Measurements from ENCODE around the gene PMEL.
"Not testable (repeated sequence)": the region's sequence is repeated elsewhere in the genome, so short reads cannot be mapped to it uniquely, and the experiment has no call there.

Gene PMEL

DNA sequence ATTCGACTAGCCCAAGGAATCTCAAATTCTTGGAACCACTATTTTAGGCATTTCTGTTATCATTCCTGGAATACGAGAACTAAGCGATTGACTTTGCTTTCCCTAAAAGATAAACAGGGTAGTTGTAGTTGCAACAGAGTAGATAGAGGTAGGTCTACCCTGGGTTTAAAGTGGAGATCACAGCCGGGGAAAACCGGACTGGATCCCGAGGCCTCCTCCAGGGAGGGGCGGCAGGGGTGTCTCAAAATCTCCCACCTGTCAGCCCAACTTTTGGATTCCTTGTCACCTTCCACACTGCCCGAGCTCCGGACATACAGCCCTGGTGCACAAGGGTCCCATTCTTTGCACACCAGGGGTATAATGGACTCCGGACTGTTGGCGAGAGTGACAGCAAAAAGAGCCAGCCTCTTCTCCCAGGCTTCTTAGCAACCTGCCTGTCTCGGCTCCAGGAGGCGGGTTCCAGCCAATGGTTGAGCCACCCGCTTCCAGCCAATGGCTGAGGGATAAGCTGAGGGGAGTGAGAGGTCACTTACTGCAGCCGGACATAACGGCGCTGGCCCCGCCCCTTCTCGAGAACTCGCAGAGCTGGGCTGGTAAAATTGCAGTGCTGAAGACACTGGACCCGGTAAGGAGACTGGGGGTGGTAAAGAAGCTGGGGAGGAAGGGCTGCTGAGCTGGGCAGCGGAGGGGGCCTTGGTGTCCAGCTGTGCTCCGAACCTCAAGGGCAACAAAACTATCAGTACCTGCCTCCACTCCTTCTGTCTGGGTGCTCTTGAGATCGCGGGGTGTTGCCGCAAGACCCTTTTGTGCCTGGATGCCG, 31.1 kb upstream of the PMEL start, which contains the start of gene SUOX:
Gene SUOX (plus strand): TSS at position 562 of the 820 bp plus-strand sequence. CDS start 4,946 bp downstream, outside the sequence.
- no peaks in the 10 kb centered on the region for H3K9me3 Mint-ChIP-seq
- H3K4me1 Mint-ChIP-seq = peaks cover 6% of the 10 kb centered on the region
- no peak within 1 kb of the TSS for H3K4me3 Mint-ChIP-seq
- no peaks in the 10 kb centered on the region for H3K27me3 Mint-ChIP-seq
- peaks cover 22% of the 10 kb centered on the region for H3K36me3 Mint-ChIP-seq (ENCODE audit: insufficient read depth)
- no peak within 1 kb of the TSS for H3K27ac Mint-ChIP-seq (ENCODE audit: low read depth)
- no peak for DNase-seq (ENCODE audit: low spot score in 2 of 2)
- peak; percentile 46 for ATAC-seq (replicated peaks; ENCODE audit: extremely low read depth, poor library complexity, severe bottlenecking)

DNA sequence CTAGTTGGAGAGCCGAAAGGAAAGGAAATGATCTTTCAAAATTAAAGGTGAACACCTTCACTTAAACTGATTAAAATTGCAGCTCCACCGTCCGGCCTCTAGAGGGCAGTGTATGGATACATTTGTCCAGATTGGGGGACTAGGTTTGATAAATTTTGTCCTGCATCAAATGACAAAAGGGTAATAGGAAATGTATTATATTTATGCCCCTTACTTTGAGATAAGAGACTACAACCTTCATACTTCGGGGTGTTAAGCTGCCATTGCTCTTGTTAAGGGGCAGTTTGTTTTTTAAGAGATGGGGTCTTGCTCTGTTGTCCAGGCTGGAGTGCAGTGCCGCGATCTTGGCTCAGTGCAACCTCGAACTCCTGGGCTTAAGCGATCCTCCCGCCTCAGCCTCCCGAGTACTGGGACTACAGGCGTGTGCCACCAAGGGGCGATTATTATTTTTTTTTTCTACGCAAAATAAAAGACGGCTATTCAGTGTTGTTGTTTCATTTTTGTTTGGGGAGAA, 30.4 kb upstream of the PMEL start:
- H3K4me1 Mint-ChIP-seq = peaks cover 6% of the 10 kb centered on the region
- H3K27ac Mint-ChIP-seq (ENCODE audit: low read depth) = no peak overlapping the region
- ATAC-seq (replicated peaks; ENCODE audit: extremely low read depth, poor library complexity, severe bottlenecking) (peak; percentile 65), DNase-seq (ENCODE audit: low spot score in 2 of 2) (peak; percentile 34 to 52)
- H3K4me3 Mint-ChIP-seq = no peak overlapping the region
- H3K27me3 Mint-ChIP-seq = no peaks in the 10 kb centered on the region
- peaks cover 29% of the 10 kb centered on the region for H3K36me3 Mint-ChIP-seq (ENCODE audit: insufficient read depth)
- no peaks in the 10 kb centered on the region for H3K9me3 Mint-ChIP-seq

DNA sequence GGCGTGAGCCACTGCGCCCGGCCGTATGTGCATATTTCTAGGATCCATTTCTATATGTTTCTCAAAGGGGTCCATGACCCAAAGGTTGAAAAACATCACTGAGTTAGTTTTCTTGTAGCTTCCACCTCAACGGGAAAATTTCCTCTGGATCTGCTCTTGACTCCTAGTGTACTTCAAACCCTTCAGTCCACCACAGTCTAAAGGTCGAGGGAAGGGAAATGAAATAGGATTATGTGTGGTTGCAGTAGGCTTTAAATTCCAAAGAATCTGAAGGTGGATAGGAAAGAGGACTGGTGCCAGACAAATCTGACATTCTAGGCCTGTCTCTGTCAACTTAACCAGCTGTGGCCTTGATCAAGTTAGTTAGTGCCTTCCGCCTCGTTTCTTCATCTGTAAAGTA, 29.5 kb upstream of the PMEL start:
- H3K36me3 Mint-ChIP-seq (ENCODE audit: insufficient read depth) = peaks cover 38% of the 10 kb centered on the region
- ATAC-seq (replicated peaks; ENCODE audit: extremely low read depth, poor library complexity, severe bottlenecking) = no peak
- no peaks in the 10 kb centered on the region for H3K27me3 Mint-ChIP-seq
- H3K4me1 Mint-ChIP-seq = peaks cover 6% of the 10 kb centered on the region
- no peak for DNase-seq (ENCODE audit: low spot score in 2 of 2)
- H3K9me3 Mint-ChIP-seq = no peaks in the 10 kb centered on the region
- no peak overlapping the region for H3K4me3 Mint-ChIP-seq
- H3K27ac Mint-ChIP-seq (ENCODE audit: low read depth) = no peak overlapping the region

DNA sequence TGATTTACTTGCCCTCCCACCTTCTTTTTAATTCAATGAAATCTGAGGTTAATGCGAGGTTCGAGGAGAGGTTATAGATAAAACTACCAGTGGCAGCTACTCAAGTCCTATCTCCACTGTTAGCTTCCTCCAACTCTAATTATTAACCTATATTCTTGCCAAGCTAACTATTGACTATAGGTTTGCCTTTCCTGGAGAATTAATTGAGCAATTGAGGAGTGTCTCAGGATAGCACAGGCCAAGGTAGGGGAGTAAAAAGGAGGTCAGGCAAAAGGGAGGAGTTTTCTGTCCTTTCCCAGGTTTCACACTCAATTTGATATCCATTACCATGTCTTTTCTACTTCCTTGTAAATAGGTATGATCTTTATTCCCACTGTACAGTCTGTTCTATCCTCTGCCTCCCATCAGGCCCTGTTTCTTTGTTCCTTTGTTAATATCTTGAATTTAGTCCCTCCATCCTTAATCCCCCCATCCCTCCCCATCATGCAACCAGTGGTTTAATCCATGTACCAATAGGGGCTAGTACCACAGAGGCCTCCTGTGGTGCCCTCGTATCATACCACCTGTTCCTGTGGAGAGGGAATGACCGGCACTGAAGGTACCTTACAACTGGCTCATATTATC, 27.5 kb upstream of the PMEL start:
- Mint-ChIP-seq H3K27me3 (no peaks in the 10 kb centered on the region), H3K4me3 (no peak overlapping the region), H3K27ac (ENCODE audit: low read depth) (no peak overlapping the region), H3K36me3 (ENCODE audit: insufficient read depth) (peaks cover 48% of the 10 kb centered on the region), H3K4me1 (peaks cover 6% of the 10 kb centered on the region), H3K9me3 (no peaks in the 10 kb centered on the region)
- DNase-seq (ENCODE audit: low spot score in 2 of 2) (no peak), ATAC-seq (replicated peaks; ENCODE audit: extremely low read depth, poor library complexity, severe bottlenecking) (no peak)

DNA sequence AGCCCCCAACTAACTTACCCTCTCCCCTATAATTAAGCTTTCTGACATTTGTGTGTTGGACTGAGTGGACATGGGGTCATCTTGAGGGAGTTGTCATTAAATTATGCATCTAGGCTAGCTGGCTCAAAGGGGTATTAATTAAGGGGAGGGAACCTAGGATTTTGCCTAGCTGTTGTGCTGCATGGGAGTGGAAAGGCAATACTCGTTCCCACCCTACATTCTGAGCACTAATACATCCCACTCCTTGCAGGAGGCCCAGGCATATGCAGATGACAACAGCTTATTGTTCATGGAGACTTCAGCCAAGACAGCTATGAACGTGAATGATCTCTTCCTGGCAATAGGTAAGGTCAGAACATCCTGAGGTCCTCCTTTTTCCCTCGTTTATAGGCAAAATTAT, 25.3 kb upstream of the PMEL start:
- ATAC-seq (replicated peaks; ENCODE audit: extremely low read depth, poor library complexity, severe bottlenecking) = no peak
- peaks cover 52% of the 10 kb centered on the region for H3K36me3 Mint-ChIP-seq (ENCODE audit: insufficient read depth)
- H3K27me3 Mint-ChIP-seq = no peaks in the 10 kb centered on the region
- no peaks in the 10 kb centered on the region for H3K9me3 Mint-ChIP-seq
- no peak overlapping the region for H3K27ac Mint-ChIP-seq (ENCODE audit: low read depth)
- H3K4me1 Mint-ChIP-seq = peaks cover 3% of the 10 kb centered on the region
- DNase-seq (ENCODE audit: low spot score in 2 of 2) = no peak
- H3K4me3 Mint-ChIP-seq = no peak overlapping the region

DNA sequence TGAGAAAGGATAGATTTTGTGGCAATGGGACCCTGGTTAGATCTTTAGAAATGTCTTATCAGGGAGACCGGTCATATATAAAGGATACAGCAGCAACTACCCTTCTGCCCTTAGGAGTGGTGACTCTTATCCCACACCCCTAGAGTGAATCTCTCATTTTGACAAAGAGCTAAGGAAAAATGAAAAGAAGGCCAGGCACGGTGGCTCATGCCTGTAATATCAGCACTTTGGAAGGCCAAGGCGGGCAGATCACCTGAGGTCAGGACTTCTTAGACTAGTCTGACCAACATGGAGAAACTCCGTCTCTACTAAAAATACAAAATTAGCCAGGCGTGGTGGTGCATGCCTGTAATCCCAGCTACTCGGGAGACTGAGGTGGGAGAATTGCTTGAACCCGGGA, 20.1 kb upstream of the PMEL start:
- H3K27ac Mint-ChIP-seq (ENCODE audit: low read depth) = not testable (repeated sequence)

DNA sequence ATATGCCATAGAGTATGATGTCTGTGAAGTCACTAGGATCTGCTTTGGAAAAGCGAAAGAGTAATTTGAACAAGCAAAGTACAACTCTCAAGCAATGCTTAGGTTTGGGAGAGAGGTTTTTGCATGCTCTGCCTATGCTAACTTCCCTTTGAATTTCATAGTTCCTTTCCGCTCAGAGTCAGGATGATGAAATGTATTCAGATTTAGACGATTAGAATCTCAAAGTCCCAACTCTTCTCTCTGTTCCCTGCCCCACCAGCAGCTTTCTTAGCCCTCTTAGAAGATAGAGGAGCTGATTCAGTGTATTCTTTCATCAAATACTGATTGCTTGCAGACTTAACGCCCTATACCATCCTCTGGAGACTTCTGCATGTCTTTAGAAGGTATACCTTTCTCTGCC, 19.5 kb upstream of the PMEL start:
- peaks cover 34% of the 10 kb centered on the region for H3K36me3 Mint-ChIP-seq (ENCODE audit: insufficient read depth)
- no peaks in the 10 kb centered on the region for H3K9me3 Mint-ChIP-seq
- peaks cover 7% of the 10 kb centered on the region for H3K4me1 Mint-ChIP-seq
- H3K27ac Mint-ChIP-seq (ENCODE audit: low read depth) = no peak overlapping the region
- no peak for ATAC-seq (replicated peaks; ENCODE audit: extremely low read depth, poor library complexity, severe bottlenecking)
- no peak overlapping the region for H3K4me3 Mint-ChIP-seq
- DNase-seq (ENCODE audit: low spot score in 2 of 2) = no peak
- H3K27me3 Mint-ChIP-seq = no peaks in the 10 kb centered on the region

More for the DNA sequence above, 20.1 kb upstream of the PMEL start:
- not testable (repeated sequence) for H3K27me3 Mint-ChIP-seq; H3K4me1 Mint-ChIP-seq; ATAC-seq (replicated peaks; ENCODE audit: extremely low read depth, poor library complexity, severe bottlenecking); H3K4me3 Mint-ChIP-seq; H3K9me3 Mint-ChIP-seq; DNase-seq (ENCODE audit: low spot score in 2 of 2)
- H3K36me3 Mint-ChIP-seq (ENCODE audit: insufficient read depth) = peaks cover 38% of the 10 kb centered on the region

DNA sequence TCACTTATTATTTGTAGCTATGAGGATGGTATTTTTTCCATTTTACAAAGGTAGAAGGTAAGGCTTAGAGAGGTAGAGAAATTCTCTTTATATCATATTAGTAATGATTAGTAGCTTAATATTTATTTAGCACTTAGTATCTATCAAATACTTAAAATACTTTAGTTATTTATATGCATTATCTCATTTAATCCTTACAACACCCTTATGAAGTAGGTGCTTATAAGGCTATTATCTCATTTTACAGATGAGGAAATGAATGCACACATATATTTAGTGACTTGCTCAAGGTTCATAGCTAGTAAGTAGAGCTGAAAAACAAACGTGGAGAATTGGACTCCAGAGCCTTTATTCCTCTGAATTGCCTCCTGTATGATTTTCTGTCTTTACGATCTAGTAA, 19.0 kb upstream of the PMEL start:
- Mint-ChIP-seq H3K27ac (ENCODE audit: low read depth) (no peak overlapping the region), H3K4me1 (peaks cover 11% of the 10 kb centered on the region), H3K9me3 (no peaks in the 10 kb centered on the region), H3K36me3 (ENCODE audit: insufficient read depth) (peaks cover 32% of the 10 kb centered on the region), H3K4me3 (no peak overlapping the region), H3K27me3 (no peaks in the 10 kb centered on the region)
- DNase-seq (ENCODE audit: low spot score in 2 of 2) (no peak), ATAC-seq (replicated peaks; ENCODE audit: extremely low read depth, poor library complexity, severe bottlenecking) (no peak)

DNA sequence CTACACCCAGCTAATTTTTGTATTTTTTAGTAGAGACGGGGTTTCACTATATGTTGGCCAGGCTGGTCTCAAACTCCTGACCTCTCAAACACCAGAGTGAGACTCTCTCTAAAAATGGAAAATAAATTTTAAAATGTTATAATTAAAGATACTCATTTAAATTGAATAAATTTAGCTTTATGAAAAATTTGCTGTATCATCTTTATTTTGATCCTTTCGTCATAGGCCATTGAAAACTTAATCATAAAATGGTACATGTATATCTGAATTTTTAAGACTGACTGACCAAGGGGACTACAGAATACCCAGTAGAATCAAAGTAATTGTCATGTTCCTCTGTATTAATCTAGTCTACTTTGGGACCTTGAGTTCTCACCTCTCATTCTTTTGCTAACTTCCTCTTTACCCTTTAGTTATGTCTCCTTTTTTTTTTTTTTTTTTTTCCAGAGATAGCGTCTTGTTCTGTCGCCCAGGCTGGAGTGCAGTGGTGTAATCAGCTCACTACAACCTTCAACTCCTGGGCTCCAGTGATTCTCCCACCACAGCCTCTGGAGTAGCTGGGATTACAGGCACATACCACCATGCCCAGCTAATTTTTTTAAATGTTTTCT, 17.5 kb upstream of the PMEL start:
- Mint-ChIP-seq H3K4me1 (peaks cover 23% of the 10 kb centered on the region), H3K9me3 (no peaks in the 10 kb centered on the region), H3K27me3 (no peaks in the 10 kb centered on the region), H3K4me3 (no peak overlapping the region), H3K27ac (ENCODE audit: low read depth) (no peak overlapping the region), H3K36me3 (ENCODE audit: insufficient read depth) (peaks cover 24% of the 10 kb centered on the region)
- no peak for ATAC-seq (replicated peaks; ENCODE audit: extremely low read depth, poor library complexity, severe bottlenecking)
- no peak for DNase-seq (ENCODE audit: low spot score in 2 of 2)

DNA sequence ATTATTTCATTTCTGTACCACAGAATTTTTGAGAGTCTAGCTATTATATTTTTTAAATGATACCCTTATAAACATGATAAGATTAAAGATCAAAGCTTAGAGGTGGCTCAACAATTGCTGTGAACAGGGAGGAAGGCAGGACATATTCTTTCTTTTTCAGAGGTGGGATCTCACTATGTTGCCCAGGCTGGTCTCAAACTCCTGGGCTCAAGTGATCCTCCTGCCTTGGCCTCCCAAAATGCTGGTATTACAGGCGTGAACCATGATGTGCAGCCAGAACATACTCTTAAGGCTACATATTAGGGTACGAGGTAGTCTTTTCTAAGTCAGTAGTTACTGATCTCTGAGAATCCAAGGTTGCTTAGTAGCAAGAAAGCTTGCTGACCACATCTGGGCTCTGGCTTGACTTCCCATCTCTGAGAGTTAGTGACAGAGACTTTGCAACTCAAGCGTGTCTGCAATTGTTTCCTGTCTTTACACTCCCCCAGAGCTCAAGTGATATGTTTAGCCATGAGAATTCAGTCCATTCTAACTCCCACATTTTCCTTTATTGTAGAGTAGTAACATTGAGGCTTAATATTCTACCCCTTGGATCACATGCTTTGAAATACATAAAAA, 16.6 kb upstream of the PMEL start:
- no peak for DNase-seq (ENCODE audit: low spot score in 2 of 2)
- Mint-ChIP-seq H3K27ac (ENCODE audit: low read depth) (no peak overlapping the region), H3K27me3 (no peaks in the 10 kb centered on the region), H3K9me3 (no peaks in the 10 kb centered on the region), H3K4me1 (peaks cover 30% of the 10 kb centered on the region), H3K4me3 (no peak overlapping the region), H3K36me3 (ENCODE audit: insufficient read depth) (peaks cover 21% of the 10 kb centered on the region)
- ATAC-seq (replicated peaks; ENCODE audit: extremely low read depth, poor library complexity, severe bottlenecking) = no peak

DNA sequence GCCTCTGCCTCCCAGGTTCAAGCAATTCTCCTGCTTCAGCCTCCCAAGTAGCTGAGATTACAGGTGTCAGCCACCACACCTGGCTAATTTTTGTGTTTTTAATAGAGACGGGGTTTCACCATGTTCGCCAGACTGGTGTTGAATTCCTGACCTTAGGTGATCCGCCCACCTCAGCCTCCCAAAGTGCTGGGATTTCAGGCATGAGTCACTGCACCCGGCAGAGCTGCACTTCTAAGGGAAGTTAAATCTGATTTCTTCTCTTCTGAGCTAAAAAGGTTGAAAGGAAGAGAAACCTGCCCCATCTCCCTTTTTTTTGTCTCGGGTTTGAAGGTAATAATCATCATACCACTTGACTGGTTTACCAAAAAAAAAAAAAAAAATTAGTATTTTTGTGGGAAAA, 16.0 kb upstream of the PMEL start:
- H3K27me3 Mint-ChIP-seq; ATAC-seq (replicated peaks; ENCODE audit: extremely low read depth, poor library complexity, severe bottlenecking); H3K9me3 Mint-ChIP-seq; DNase-seq (ENCODE audit: low spot score in 2 of 2); H3K4me3 Mint-ChIP-seq; H3K27ac Mint-ChIP-seq (ENCODE audit: low read depth): not testable (repeated sequence)
- Mint-ChIP-seq H3K36me3 (ENCODE audit: insufficient read depth) (peaks cover 21% of the 10 kb centered on the region), H3K4me1 (peaks cover 30% of the 10 kb centered on the region)

DNA sequence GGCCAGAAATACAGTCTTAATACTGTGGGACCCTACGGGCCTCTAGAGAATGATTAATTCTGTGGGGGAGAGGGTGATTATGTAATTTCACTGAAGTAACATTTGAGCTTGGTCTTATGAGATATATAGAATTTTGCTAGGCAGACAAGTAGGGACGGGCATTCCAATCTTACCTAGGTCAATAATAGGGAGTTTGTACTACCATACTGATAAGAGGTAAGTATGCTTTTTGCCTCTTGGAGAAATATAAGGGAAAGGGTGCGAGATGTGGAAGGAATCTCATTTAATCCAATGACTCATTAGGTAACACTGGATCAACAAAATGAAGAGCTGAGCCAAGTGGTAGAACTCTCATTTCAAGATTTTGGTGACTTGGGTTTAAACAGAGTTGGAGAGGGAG, 13.2 kb upstream of the PMEL start:
- Mint-ChIP-seq H3K27ac (ENCODE audit: low read depth) (peak overlapping the region; percentile 26), H3K4me1 (peaks cover 32% of the 10 kb centered on the region), H3K36me3 (ENCODE audit: insufficient read depth) (peaks cover 13% of the 10 kb centered on the region), H3K9me3 (no peaks in the 10 kb centered on the region), H3K27me3 (no peaks in the 10 kb centered on the region), H3K4me3 (no peak overlapping the region)
- ATAC-seq (replicated peaks; ENCODE audit: extremely low read depth, poor library complexity, severe bottlenecking) = no peak
- DNase-seq (ENCODE audit: low spot score in 2 of 2) = no peak

Measured in central memory CD8-positive, alpha-beta T cell (primary cell).